ENCODE data around the gene ASPHD2.
"Not testable (repeated sequence)": the region's sequence is repeated elsewhere in the genome, so short reads cannot be mapped to it uniquely, and the experiment has no call there.

ASPHD2 gene

GRCh38 chr22:26428515-26429457, at the start of gene ASPHD2:
TSS of gene ASPHD2 (plus strand) at chr22:26429260. CDS start at chr22:26433616, 4,356 bp downstream.
- DNase-seq (ENCODE audit: low spot score), result peak; percentile 96

- no peak for DNase-seq (ENCODE audit: low spot score)
These were observed 48.8 kb upstream of the ASPHD2 start for GRCh38 chr22:26380072-26380830.

GRCh38 chr22:26382782-26383181, 46.3 kb upstream of the ASPHD2 start:
- DNase-seq (ENCODE audit: low spot score), result no peak

GRCh38 chr22:26383968-26384556, 45.0 kb upstream of the ASPHD2 start:
- DNase-seq (ENCODE audit: low spot score), result no peak

GRCh38 chr22:26385164-26385563, 43.9 kb upstream of the ASPHD2 start:
- no peak for DNase-seq (ENCODE audit: low spot score)

GRCh38 chr22:26389125-26389524, 39.9 kb upstream of the ASPHD2 start:
- no peak for DNase-seq (ENCODE audit: low spot score)

- DNase-seq (ENCODE audit: low spot score), result no peak
These were observed 38.0 kb upstream of the ASPHD2 start for GRCh38 chr22:26391091-26391490.

GRCh38 chr22:26391623-26392022, 37.4 kb upstream of the ASPHD2 start:
- DNase-seq (ENCODE audit: low spot score), result no peak

GRCh38 chr22:26393929-26394328, 35.1 kb upstream of the ASPHD2 start:
- peak; percentile 18 for DNase-seq (ENCODE audit: low spot score)

- peak; percentile 54 for DNase-seq (ENCODE audit: low spot score)
These were observed 34.3 kb upstream of the ASPHD2 start for GRCh38 chr22:26394777-26395176.

- DNase-seq (ENCODE audit: low spot score), result peak; percentile 35
These were observed 33.1 kb upstream of the ASPHD2 start for GRCh38 chr22:26395926-26396325.

GRCh38 chr22:26398741-26399153, 30.3 kb upstream of the ASPHD2 start:
- peak; percentile 59 for DNase-seq (ENCODE audit: low spot score)

GRCh38 chr22:26399289-26399688, 29.8 kb upstream of the ASPHD2 start:
- no peak for DNase-seq (ENCODE audit: low spot score)

- no peak for DNase-seq (ENCODE audit: low spot score)
These were observed 27.3 kb upstream of the ASPHD2 start for GRCh38 chr22:26401726-26402125.

- no peak for DNase-seq (ENCODE audit: low spot score)
These were observed 24.1 kb upstream of the ASPHD2 start for GRCh38 chr22:26404851-26405421.

- no peak for DNase-seq (ENCODE audit: low spot score)
These were observed 22.9 kb upstream of the ASPHD2 start for GRCh38 chr22:26406118-26406517.

- DNase-seq (ENCODE audit: low spot score), result not testable (repeated sequence)
These were observed 20.4 kb upstream of the ASPHD2 start for GRCh38 chr22:26408562-26409220.

- no peak for DNase-seq (ENCODE audit: low spot score)
These were observed 19.2 kb upstream of the ASPHD2 start for GRCh38 chr22:26409719-26410335.

- no peak for DNase-seq (ENCODE audit: low spot score)
These were observed 18.7 kb upstream of the ASPHD2 start for GRCh38 chr22:26410386-26410785.

GRCh38 chr22:26414347-26414746, 14.7 kb upstream of the ASPHD2 start:
- DNase-seq (ENCODE audit: low spot score), result no peak

- DNase-seq (ENCODE audit: low spot score), result no peak
These were observed 12.8 kb upstream of the ASPHD2 start for GRCh38 chr22:26416256-26416655.
